GM12892 (cell line): ENCODE data around the gene KLHL40.

Source experiments
- POLR2A ChIP-seq: IDR thresholded peaks from 2 replicates; pipeline ENCODE4 v1.6.1; 2011; ENCODE audit warnings: low read depth, low read length, control low read depth
- POLR2AphosphoS5 ChIP-seq: IDR thresholded peaks from 2 replicates; pipeline ENCODE4 v1.6.1; 2011; ENCODE audit warnings: low read depth, low read length, control low read depth
- TAF1 ChIP-seq: IDR thresholded peaks from 2 replicates; pipeline ENCODE4 v1.6.1; 2011; ENCODE audit warnings: low read depth, mild to moderate bottlenecking, control low read depth, low read length, borderline replicate concordance

GRCh38 chr3:42637001-42637400 is 48.3 kb upstream of the KLHL40 start:
- TF ChIP-seq POLR2AphosphoS5 (no peak), POLR2A (no peak), TAF1 (no peak)
